Liver (tissue), 9 donors: ENCODE measurements around the gene AMPD3. TPM values are rescaled to one million over a fixed set of nuclear protein-coding genes. Genes with fewer than 3 reads are reported as not detected.

Source experiments
- DNase-seq: peaks from one replicate; pipeline ENCODE4 v3.0.0-alpha.2; 2017; ENCODE audit warnings: low spot score
- H3K27ac ChIP-seq, 2 donors: one replicate each; pipeline ENCODE4 v1.7.0; 2013; ENCODE audit warnings: inconsistent platforms in 2 of 2, low read length in 2 of 2, control low read depth in 1 of 2, low read depth in 1 of 2, mild to moderate bottlenecking in 1 of 2
- H3K27me3 ChIP-seq, 4 donors: one replicate each; pipeline versions ENCODE4 v1.6.1 to v1.7.0; 2013; ENCODE audit warnings: low read length in 3 of 4, inconsistent platforms in 1 of 4, mild to moderate bottlenecking in 1 of 4, moderate library complexity in 1 of 4; ENCODE audit not compliant: control insufficient read depth in 4 of 4, insufficient read depth in 4 of 4
- H3K36me3 ChIP-seq, 4 donors: one replicate each; pipeline versions ENCODE4 v1.6.1 to v1.7.0; 2013; ENCODE audit warnings: low read length in 3 of 4, mild to moderate bottlenecking in 3 of 4, low read depth in 1 of 4, moderate library complexity in 1 of 4; ENCODE audit not compliant: control insufficient read depth in 4 of 4, insufficient read depth in 3 of 4
- H3K4me1 ChIP-seq, 4 donors: one replicate each; pipeline versions ENCODE4 v1.6.1 to v1.7.0; 2013; ENCODE audit warnings: low read length in 3 of 4, mild to moderate bottlenecking in 3 of 4, moderate library complexity in 1 of 4; ENCODE audit not compliant: control insufficient read depth in 4 of 4, insufficient read depth in 4 of 4
- H3K4me3 ChIP-seq, 3 donors: one replicate each; pipeline versions ENCODE4 v1.6.1 to v1.7.0; 2013; ENCODE audit warnings: low read length in 3 of 3, control low read depth in 1 of 3, low read depth in 1 of 3, mild to moderate bottlenecking in 1 of 3
- H3K9ac ChIP-seq, 2 donors: one replicate each; pipeline ENCODE4 v1.7.0; 2013; ENCODE audit warnings: low read length in 2 of 2, mild to moderate bottlenecking in 2 of 2, moderate library complexity in 2 of 2, control low read depth in 1 of 2, low read depth in 1 of 2
- H3K9me3 ChIP-seq, 4 donors: one replicate each; pipeline versions ENCODE4 v1.6.1 to v1.7.0; 2013; ENCODE audit warnings: low read length in 3 of 4; ENCODE audit not compliant: control insufficient read depth in 4 of 4
- ATF3 ChIP-seq: IDR thresholded peaks from 2 replicates; pipeline ENCODE4 v1.6.1; 2016; ENCODE audit warnings: antibody characterized with exemption
- CTCF ChIP-seq: fragments of 150-350 bp; IDR thresholded peaks from 2 replicates; pipeline ENCODE4 v1.5.1; 2017; ENCODE audit warnings: improper control_type of control experiment, low read depth, low read length; ENCODE audit not compliant: missing input control
- FOXA1 ChIP-seq: IDR thresholded peaks from 2 replicates; pipeline ENCODE4 v1.6.1; 2016; ENCODE audit warnings: antibody characterized with exemption
- FOXA2 ChIP-seq: IDR thresholded peaks from 2 replicates; pipeline ENCODE4 v1.6.1; 2016; ENCODE audit warnings: antibody characterized with exemption
- GABPA ChIP-seq, 2 donors: IDR thresholded peaks in 1 of 2; conservative IDR thresholded peaks in 1 of 2; 2 replicates each; pipeline ENCODE4 v1.6.1; 2016; ENCODE audit warnings: antibody characterized with exemption in 2 of 2, mild to moderate bottlenecking in 1 of 2, moderate library complexity in 1 of 2
- HNF4G ChIP-seq: IDR thresholded peaks from 2 replicates; pipeline ENCODE4 v1.6.1; 2016; ENCODE audit warnings: antibody characterized with exemption
- JUND ChIP-seq, 2 donors: IDR thresholded peaks; 2 replicates each; pipeline ENCODE4 v1.6.1; 2016; ENCODE audit warnings: antibody characterized with exemption in 2 of 2
- MAX ChIP-seq: IDR thresholded peaks from 2 replicates; pipeline ENCODE4 v1.6.1; 2016; ENCODE audit warnings: antibody characterized with exemption
- NR2F2 ChIP-seq: IDR thresholded peaks from 2 replicates; pipeline ENCODE4 v1.6.1; 2016; ENCODE audit warnings: antibody characterized with exemption
- REST ChIP-seq: IDR thresholded peaks from 2 replicates; pipeline ENCODE4 v1.6.1; 2016; ENCODE audit warnings: antibody characterized with exemption, mild to moderate bottlenecking
- RXRA ChIP-seq, 2 donors: IDR thresholded peaks; 2 replicates each; pipeline ENCODE4 v1.6.1; 2017 to 2018; ENCODE audit warnings: antibody characterized with exemption in 2 of 2, mild to moderate bottlenecking in 1 of 2
- TAF1 ChIP-seq: conservative IDR thresholded peaks from 2 replicates; pipeline ENCODE4 v1.6.1; 2016; ENCODE audit warnings: antibody characterized with exemption, mild to moderate bottlenecking
- ZBTB33 ChIP-seq: IDR thresholded peaks from 2 replicates; pipeline ENCODE4 v1.6.1; 2016; ENCODE audit warnings: antibody characterized with exemption
- WGBS: extraction: QIAGEN DNeasy Blood & Tissue Kit; methylation state at CpG from one replicate; pipeline ENCODE4 v1.1.7; 2013; 5-methylcytosine and 5-hydroxymethylcytosine counted together
- polyA plus RNA-seq, 2 donors: library from polyadenylated mRNA; stranded (reverse) in 1 of 2; unstranded in 1 of 2; fragments of 200-250 nt in 1 of 2; fragments of >200 nt in 1 of 2; fragmentation: Nextera tagmentation in 1 of 2; extraction: Ambion mirVana in 1 of 2; gene quantifications; one replicate each; pipeline versions ENCODE4 v1.2.1 to v1.2.3, GENCODE V29; 2013 to 2015
- total RNA-seq, 2 donors: library from RNA; depleted of rRNA; stranded (reverse); fragments of >200 nt; gene quantifications; one replicate each; pipeline ENCODE4 v1.2.3, GENCODE V29; 2014
- donor health status: healthy.
- donor health status: healthy.
- donor health status: healthy.
- donor health status: healthy.
- donor health status: healthy.

The AMPD3 gene
- total and polyA plus RNA-seq, 4 donors, result 0.40 to 7.4 (median 1.1) TPM

GRCh38 chr11:10481560-10482349 is 26.7 kb downstream of the AMPD3 start:
- no peak overlapping the region for H3K4me3 ChIP-seq
- H3K9me3 ChIP-seq, result no peaks in the 10 kb centered on the region
- H3K4me1 ChIP-seq, result no peaks in the 10 kb centered on the region
- no peak for DNase-seq
- TF ChIP-seq FOXA1, result no peak
- no peak for TF ChIP-seq TAF1
- no peak for TF ChIP-seq ATF3
- no peak for TF ChIP-seq FOXA2
- TF ChIP-seq RXRA (IDR thresholded peaks at IDR 0.05), result no peak
- no peak for TF ChIP-seq CTCF
- no peak for TF ChIP-seq REST
- no peak for TF ChIP-seq NR2F2
- no peak for TF ChIP-seq GABPA (IDR thresholded peaks at IDR 0.05 in 1 of 2, conservative IDR thresholded peaks at IDR 0.05 in 1 of 2)
- TF ChIP-seq MAX, result no peak
- TF ChIP-seq ZBTB33, result no peak
- TF ChIP-seq JUND (IDR thresholded peaks at IDR 0.05), result no peak
- no peak for TF ChIP-seq HNF4G
- no peak overlapping the region for H3K27ac ChIP-seq
- no peaks in the 10 kb centered on the region for H3K27me3 ChIP-seq
- 92% methylated on average over 16 of the region's 16 CpGs for WGBS
- no peak overlapping the region for H3K9ac ChIP-seq
- H3K36me3 ChIP-seq, result peaks cover 0 to 2% (median under 1%) of the 10 kb centered on the region in 4 donors

- no peak for DNase-seq
- H3K4me1 ChIP-seq, result no peaks in the 10 kb centered on the region
- no peak for TF ChIP-seq MAX
- no peak for TF ChIP-seq HNF4G
- no peak for TF ChIP-seq NR2F2
- TF ChIP-seq FOXA2, result no peak
- no peak for TF ChIP-seq GABPA (IDR thresholded peaks at IDR 0.05 in 1 of 2, conservative IDR thresholded peaks at IDR 0.05 in 1 of 2)
- H3K9ac ChIP-seq, result no peak overlapping the region
- H3K4me3 ChIP-seq, result no peak overlapping the region
- H3K9me3 ChIP-seq, result no peaks in the 10 kb centered on the region
- 98% methylated on average over 1 of the region's 1 CpG for WGBS
- peaks cover 0 to 7% (median under 1%) of the 10 kb centered on the region in 4 donors for H3K36me3 ChIP-seq
- H3K27ac ChIP-seq, result no peak overlapping the region
- no peaks in the 10 kb centered on the region for H3K27me3 ChIP-seq
These were observed 28.1 kb downstream of the AMPD3 start for GRCh38 chr11:10483174-10483573.
